Loucy (cell line): ENCODE data around the gene TNFAIP8.

ENCODE experiments used
- H2AFZ ChIP-seq: fragments of 200-600 bp; sonication (generic); 2 replicates; pipeline ENCODE4 v1.6.0; 2016; ENCODE audit warnings: antibody characterized with exemption, mild to moderate bottlenecking, low read length, moderate library complexity
- H3F3A ChIP-seq: fragments of 200-600 bp; 2 replicates; pipeline ENCODE4 v1.6.0; 2016; ENCODE audit warnings: antibody characterized with exemption, low read depth, mild to moderate bottlenecking
- H3K27me3 ChIP-seq: fragments of 200-600 bp; sonication (generic); 2 replicates; pipeline ENCODE4 v1.6.1; 2014; ENCODE audit warnings: low read length, mild to moderate bottlenecking; ENCODE audit not compliant: insufficient read depth, poor library complexity, severe bottlenecking
- H3K36me3 ChIP-seq: fragments of 200-600 bp; sonication (generic); 2 replicates; pipeline ENCODE4 v1.6.1; 2016; ENCODE audit warnings: low read length; ENCODE audit not compliant: insufficient read depth
- H3K4me1 ChIP-seq: fragments of 200-600 bp; sonication (generic); 2 replicates; pipeline ENCODE4 v1.5.1; 2014; ENCODE audit warnings: low read length, mild to moderate bottlenecking; ENCODE audit not compliant: insufficient read depth, poor library complexity, severe bottlenecking
- H3K4me2 ChIP-seq: fragments of 200-600 bp; sonication (generic); 2 replicates; pipeline ENCODE4 v1.6.0; 2014; ENCODE audit warnings: antibody characterized with exemption, low read length, low read depth, mild to moderate bottlenecking; ENCODE audit not compliant: poor library complexity, severe bottlenecking
- H3K4me3 ChIP-seq: fragments of 200-600 bp; sonication (generic); 2 replicates; pipeline ENCODE4 v1.5.1; 2014; ENCODE audit warnings: low read length, mild to moderate bottlenecking, mixed read lengths; ENCODE audit not compliant: poor library complexity, severe bottlenecking
- H3K79me2 ChIP-seq: fragments of 200-600 bp; sonication (generic); 2 replicates; pipeline ENCODE4 v1.6.1; 2014; ENCODE audit warnings: low read length; ENCODE audit not compliant: insufficient read depth
- H3K9ac ChIP-seq: fragments of 200-600 bp; sonication (generic); 2 replicates; pipeline ENCODE4 v1.6.0; 2014; ENCODE audit warnings: mild to moderate bottlenecking, low read depth, low read length, moderate library complexity; ENCODE audit not compliant: poor library complexity, severe bottlenecking
- H3K9me2 ChIP-seq: fragments of 200-600 bp; sonication (generic); replicated peaks from 2 replicates; pipeline ENCODE4 v1.6.1; 2016; ENCODE audit warnings: low read depth, low read length, mixed read lengths
- H3K9me3 ChIP-seq: fragments of 200-600 bp; sonication (generic); 2 replicates; pipeline ENCODE4 v1.6.1; 2014; ENCODE audit warnings: mild to moderate bottlenecking, antibody characterized with exemption, low read length, low read depth; ENCODE audit not compliant: insufficient read depth
- H4K20me1 ChIP-seq: fragments of 200-600 bp; sonication (generic); 2 replicates; pipeline ENCODE4 v1.6.0; 2014; ENCODE audit warnings: antibody characterized with exemption, low read length, mild to moderate bottlenecking; ENCODE audit not compliant: insufficient read depth, poor library complexity, severe bottlenecking
- CTCF ChIP-seq: fragments of 200-600 bp; sonication (generic); conservative IDR thresholded peaks from 2 replicates; pipeline ENCODE4 v1.5.1; 2014; ENCODE audit warnings: mild to moderate bottlenecking, antibody characterized with exemption, low read length
- EZH2phosphoT487 ChIP-seq: fragments of 200-600 bp; IDR thresholded peaks from 2 replicates; pipeline ENCODE4 v1.6.1; 2018; ENCODE audit warnings: antibody characterized with exemption, mild to moderate bottlenecking, moderate library complexity, borderline replicate concordance

TNFAIP8 gene

DNA sequence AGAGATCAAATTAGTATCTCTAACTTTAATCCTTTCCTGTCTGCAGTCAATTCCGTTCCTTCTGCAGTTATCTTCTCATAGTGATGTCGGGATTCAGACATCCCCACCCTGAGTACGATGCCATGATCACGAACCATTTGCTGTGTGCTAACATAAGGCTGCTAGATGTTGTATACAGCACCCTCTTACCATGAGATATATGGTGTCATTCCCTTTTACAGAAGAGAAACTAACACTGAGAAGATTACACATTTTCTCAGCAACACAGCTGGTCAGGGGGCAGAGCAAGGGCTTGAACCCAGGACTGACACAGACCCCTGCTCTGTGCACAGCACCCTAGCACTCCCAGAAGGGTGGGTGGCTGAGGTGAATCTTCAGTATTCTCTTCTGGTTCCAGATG is 49.6 kb downstream of the TNFAIP8 start:
- TF ChIP-seq EZH2phosphoT487 = no peak
- no peak for TF ChIP-seq CTCF
- H3K4me2 ChIP-seq = no peak overlapping the region
- no peaks in the 10 kb centered on the region for H3K9me3 ChIP-seq

DNA sequence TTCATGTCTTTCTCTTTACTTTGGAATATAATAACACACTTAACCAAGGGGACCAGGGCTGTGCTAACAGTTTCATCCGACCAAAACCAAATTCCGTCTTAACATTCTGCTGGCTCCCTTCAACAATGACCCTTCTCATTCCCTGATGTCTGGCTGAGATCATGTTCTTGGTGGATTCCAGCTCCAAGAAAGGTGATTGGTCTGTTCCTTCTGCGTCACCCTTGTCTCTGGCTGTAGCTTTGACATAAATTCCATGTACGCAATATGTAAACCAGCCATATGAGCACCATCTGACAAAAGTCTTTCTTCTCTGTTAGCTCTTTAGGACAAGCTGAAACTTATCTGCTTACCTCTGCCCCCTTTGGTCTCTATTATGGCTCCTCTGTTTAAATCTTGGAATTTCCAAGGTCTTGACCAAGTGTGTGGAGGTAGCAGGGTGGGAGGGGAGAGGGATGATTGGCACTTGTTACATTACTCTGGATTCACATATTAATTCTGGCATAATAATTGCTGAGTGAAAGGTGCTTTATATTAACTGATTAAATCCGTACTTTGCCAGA is 50.8 kb downstream of the TNFAIP8 start:
- Histone ChIP-seq H3F3A (no peaks in the 10 kb centered on the region), H3K27me3 (no peaks in the 10 kb centered on the region)

More for the DNA sequence above, 49.6 kb downstream of the TNFAIP8 start:
- Histone ChIP-seq H3K9me2 (no peaks in the 10 kb centered on the region), H3F3A (no peaks in the 10 kb centered on the region), H3K79me2 (no peaks in the 10 kb centered on the region), H3K4me3 (no peak overlapping the region), H3K9ac (no peak overlapping the region), H3K36me3 (no peaks in the 10 kb centered on the region), H3K4me1 (no peaks in the 10 kb centered on the region), H2AFZ (no peak overlapping the region), H3K27me3 (no peaks in the 10 kb centered on the region), H4K20me1 (no peaks in the 10 kb centered on the region)

GRCh38 chr5:119409235-119409815 is 53.5 kb downstream of the TNFAIP8 start:
- Histone ChIP-seq H3K4me2 (no peak overlapping the region), H3K4me1 (peaks cover 4% of the 10 kb centered on the region), H3K79me2 (no peaks in the 10 kb centered on the region), H3K9me3 (no peaks in the 10 kb centered on the region), H3K9me2 (no peaks in the 10 kb centered on the region), H2AFZ (0 out of 2 replicates have a peak overlapping the region, but pooled peaks have one; percentile 19), H3K27me3 (no peaks in the 10 kb centered on the region), H4K20me1 (no peaks in the 10 kb centered on the region), H3K36me3 (no peaks in the 10 kb centered on the region), H3K4me3 (no peak overlapping the region), H3K9ac (no peak overlapping the region), H3F3A (no peaks in the 10 kb centered on the region)
- TF ChIP-seq EZH2phosphoT487 (no peak), CTCF (peak; percentile 36)

More for the DNA sequence above, 50.8 kb downstream of the TNFAIP8 start:
- H2AFZ ChIP-seq = no peak overlapping the region
- no peaks in the 10 kb centered on the region for H3K9me3 ChIP-seq
- H3K36me3 ChIP-seq = no peaks in the 10 kb centered on the region
- H3K4me1 ChIP-seq = peaks cover 3% of the 10 kb centered on the region
- no peaks in the 10 kb centered on the region for H3K9me2 ChIP-seq
- H3K79me2 ChIP-seq = no peaks in the 10 kb centered on the region
- no peak for TF ChIP-seq CTCF
- TF ChIP-seq EZH2phosphoT487 = no peak
- H3K4me2 ChIP-seq = no peak overlapping the region
- H4K20me1 ChIP-seq = no peaks in the 10 kb centered on the region
- H3K9ac ChIP-seq = no peak overlapping the region
- no peak overlapping the region for H3K4me3 ChIP-seq
